Stimulated activated CD8-positive, alpha-beta memory T cell treated with anti-CD3 and anti-CD28 coated beads, Interleukin-12 subunit alpha, Interleukin-12 subunit beta, amount 100 ng/mL, for 4 hours (primary cell): ENCODE results near the gene GRN.
"Not testable (repeated sequence)": the region's sequence is repeated elsewhere in the genome, so short reads cannot be mapped to it uniquely, and the experiment has no call there.

Experiments
- DNase-seq: peaks from one replicate; pipeline ENCODE4 v3.0.0-alpha.2; 2020; ENCODE audit warnings: low read depth

Gene GRN

GRCh38 chr17:44361292-44362260 lies 16.5 kb downstream of the GRN start:
- DNase-seq: no peak

GRCh38 chr17:44362459-44362948 lies 17.4 kb downstream of the GRN start:
- no peak for DNase-seq

GRCh38 chr17:44362949-44363612 lies 18.0 kb downstream of the GRN start:
- DNase-seq: no peak

- DNase-seq: peak; percentile 47
Observed at GRCh38 chr17:44363613-44364159, 18.6 kb downstream of the GRN start, which contains the start of gene FAM171A2. Gene FAM171A2 (minus strand): TSS chr17:44363853. CDS start chr17:44363714, 139 bp downstream.

GRCh38 chr17:44365051-44365450 lies 19.9 kb downstream of the GRN start:
- not testable (repeated sequence) for DNase-seq

GRCh38 chr17:44367231-44367979 lies 22.3 kb downstream of the GRN start:
- DNase-seq: no peak

- not testable (repeated sequence) for DNase-seq
Observed at GRCh38 chr17:44368391-44369243, 23.5 kb downstream of the GRN start.

- DNase-seq: not testable (repeated sequence)
Observed at GRCh38 chr17:44369414-44370023, 24.4 kb downstream of the GRN start.

GRCh38 chr17:44372036-44372435 lies 26.9 kb downstream of the GRN start:
- no peak for DNase-seq

GRCh38 chr17:44374306-44375195 lies 29.4 kb downstream of the GRN start:
- DNase-seq: no peak

- no peak for DNase-seq
Observed at GRCh38 chr17:44375196-44376017, 30.3 kb downstream of the GRN start.

- DNase-seq: no peak
Observed at GRCh38 chr17:44376124-44376523, 31.0 kb downstream of the GRN start.

- no peak for DNase-seq
Observed at GRCh38 chr17:44376779-44377178, 31.7 kb downstream of the GRN start.

GRCh38 chr17:44378171-44378705 lies 33.1 kb downstream of the GRN start:
- no peak for DNase-seq

GRCh38 chr17:44379887-44380286 lies 34.8 kb downstream of the GRN start:
- no peak for DNase-seq

- DNase-seq: no peak
Observed at GRCh38 chr17:44380767-44381166, 35.7 kb downstream of the GRN start.

- no peak for DNase-seq
Observed at GRCh38 chr17:44381810-44382305, 36.8 kb downstream of the GRN start.

- DNase-seq: no peak
Observed at GRCh38 chr17:44382917-44383316, 37.8 kb downstream of the GRN start.
